Iris pigment epithelial cell (primary cell): ENCODE data around the gene TMIGD3.

Experiments
- DNase-seq: peaks from one replicate; pipeline ENCODE4 v3.0.0-alpha.2; 2011; ENCODE audit warnings: low read depth

TMIGD3 gene

GRCh38 chr1:111474521-111474920 lies 28.9 kb downstream of the TMIGD3 start:
- no peak for DNase-seq

GRCh38 chr1:111474106-111474505 lies 29.3 kb downstream of the TMIGD3 start:
- DNase-seq, result no peak

- no peak for DNase-seq
Observed at GRCh38 chr1:111471538-111471937, 31.9 kb downstream of the TMIGD3 start.

- no peak for DNase-seq
Observed at GRCh38 chr1:111471012-111471411, 32.4 kb downstream of the TMIGD3 start.

- DNase-seq, result no peak
Observed at GRCh38 chr1:111470596-111470995, 32.8 kb downstream of the TMIGD3 start.

- DNase-seq, result no peak
Observed at GRCh38 chr1:111469539-111469938, 33.9 kb downstream of the TMIGD3 start.

GRCh38 chr1:111468717-111469100 lies 34.7 kb downstream of the TMIGD3 start:
- DNase-seq, result no peak

- DNase-seq, result no peak
Observed at GRCh38 chr1:111467865-111468716, 35.3 kb downstream of the TMIGD3 start.

GRCh38 chr1:111466480-111466879 lies 37.0 kb downstream of the TMIGD3 start:
- DNase-seq, result no peak

GRCh38 chr1:111465754-111466153 lies 37.7 kb downstream of the TMIGD3 start:
- DNase-seq, result no peak

GRCh38 chr1:111463029-111463683 lies 40.3 kb downstream of the TMIGD3 start:
- peak; percentile 29 for DNase-seq

GRCh38 chr1:111462370-111463028 lies 40.9 kb downstream of the TMIGD3 start:
- DNase-seq, result no peak

- no peak for DNase-seq
Observed at GRCh38 chr1:111461765-111462164, 41.7 kb downstream of the TMIGD3 start.

GRCh38 chr1:111455642-111456031 lies 47.8 kb downstream of the TMIGD3 start:
- DNase-seq, result no peak

- peak; percentile 23 for DNase-seq
Observed at GRCh38 chr1:111454859-111455641, 48.4 kb downstream of the TMIGD3 start.

- no peak for DNase-seq
Observed at GRCh38 chr1:111453706-111454105, 49.7 kb downstream of the TMIGD3 start.

- DNase-seq, result no peak
Observed at GRCh38 chr1:111452581-111452980, 50.9 kb downstream of the TMIGD3 start.

- no peak for DNase-seq
Observed at GRCh38 chr1:111450185-111450584, 53.2 kb downstream of the TMIGD3 start.

GRCh38 chr1:111449703-111450017 lies 53.8 kb downstream of the TMIGD3 start:
- DNase-seq, result no peak

- DNase-seq, result peak; percentile 98
Observed at GRCh38 chr1:111448918-111449702, 54.3 kb downstream of the TMIGD3 start, which contains the start of the genes ATP5PB and WDR77. TSS of gene ATP5PB (plus strand) at chr1:111449464. CDS start at chr1:111449542, 78 bp downstream. TSS of gene WDR77 (minus strand) at chr1:111449256. CDS start at chr1:111449169, 87 bp downstream.

GRCh38 chr1:111448482-111448917 lies 54.9 kb downstream of the TMIGD3 start:
- peak; percentile 25 for DNase-seq
